ENCODE results near the gene FRMD4A.

The FRMD4A gene

GRCh38 chr10:14016931-14017333 is 313.8 kb downstream of the FRMD4A start:
- H3F3A ChIP-seq (ENCODE audit: control insufficient read depth, insufficient read depth), result no peaks in the 10 kb centered on the region; the same call in 1 of the 2 replicates
- H3K9me3 ChIP-seq (ENCODE audit: control insufficient read depth, insufficient read depth, low read length), result no peaks in the 10 kb centered on the region
- TF ChIP-seq EZH2phosphoT487 (IDR thresholded peaks at IDR 0.05; ENCODE audit: borderline replicate concordance, low read length) (no peak), CTCF (IDR thresholded peaks at IDR 0.05; ENCODE audit: low read depth, low read length, poor library complexity, severe bottlenecking) (no peak)
- peaks cover 28% of the 10 kb centered on the region for H3K4me1 ChIP-seq (ENCODE audit: control insufficient read depth, low read length)
- H3K4me2 ChIP-seq (ENCODE audit: low read length), result no peak overlapping the region
- H3K27ac ChIP-seq (ENCODE audit: low read depth, low read length), result no peak overlapping the region
- no peaks in the 10 kb centered on the region for H3K36me3 ChIP-seq (ENCODE audit: control insufficient read depth, low read length)
- H4K20me1 ChIP-seq (ENCODE audit: control insufficient read depth, insufficient read depth, low read depth, low read length), result no peaks in the 10 kb centered on the region
- no peak overlapping the region for H3K4me3 ChIP-seq (ENCODE audit: low read length)
- H3K27me3 ChIP-seq (ENCODE audit: control insufficient read depth, low read length), result peaks cover 32% of the 10 kb centered on the region
- no peaks in the 10 kb centered on the region for H3K9me2 ChIP-seq (replicated peaks; ENCODE audit: control insufficient read depth, low read length)
- H3K79me2 ChIP-seq (ENCODE audit: control insufficient read depth, low read length), result no peaks in the 10 kb centered on the region

DNA sequence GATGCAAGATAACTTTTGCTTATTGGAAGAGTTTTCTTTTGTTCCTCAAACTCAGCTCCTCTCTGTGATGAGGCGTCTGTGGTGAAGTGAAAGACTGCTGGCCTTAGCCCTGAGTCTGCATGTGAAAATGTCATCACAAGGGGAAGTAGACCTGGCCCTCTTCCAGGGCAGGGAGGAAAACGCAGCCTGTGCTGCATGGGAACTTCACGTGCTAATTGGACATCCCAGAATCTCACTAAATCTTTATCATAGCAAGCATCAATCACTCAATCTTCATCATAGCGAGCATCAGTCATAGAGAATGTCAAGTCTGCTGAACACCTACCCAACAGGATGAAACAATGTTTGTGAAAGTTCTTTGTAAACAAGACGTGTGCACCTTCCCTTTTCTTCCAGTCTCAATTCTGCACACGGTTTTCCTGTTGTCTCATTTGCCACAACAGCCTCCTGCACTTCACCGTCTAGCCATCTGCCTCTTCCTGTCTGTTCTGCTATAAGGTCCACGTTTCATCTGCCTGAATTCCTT is 314.6 kb downstream of the FRMD4A start:
- no peaks in the 10 kb centered on the region; the same call in 1 of the 2 replicates for H3F3A ChIP-seq (ENCODE audit: control insufficient read depth, insufficient read depth)
- no peaks in the 10 kb centered on the region for H4K20me1 ChIP-seq (ENCODE audit: control insufficient read depth, insufficient read depth, low read depth, low read length)
- H3K4me1 ChIP-seq (ENCODE audit: control insufficient read depth, low read length), result peaks cover 26% of the 10 kb centered on the region
- H3K36me3 ChIP-seq (ENCODE audit: control insufficient read depth, low read length), result no peaks in the 10 kb centered on the region
- H3K9me3 ChIP-seq (ENCODE audit: control insufficient read depth, insufficient read depth, low read length), result no peaks in the 10 kb centered on the region
- no peaks in the 10 kb centered on the region for H3K9me2 ChIP-seq (replicated peaks; ENCODE audit: control insufficient read depth, low read length)
- peaks cover 31% of the 10 kb centered on the region for H3K27me3 ChIP-seq (ENCODE audit: control insufficient read depth, low read length)
- peak overlapping the region; percentile 24 for H3K4me2 ChIP-seq (ENCODE audit: low read length)
- H3K4me3 ChIP-seq (ENCODE audit: low read length), result no peak overlapping the region
- no peak for TF ChIP-seq CTCF (IDR thresholded peaks at IDR 0.05; ENCODE audit: low read depth, low read length, poor library complexity, severe bottlenecking)
- no peak for TF ChIP-seq EZH2phosphoT487 (IDR thresholded peaks at IDR 0.05; ENCODE audit: borderline replicate concordance, low read length)
- no peak overlapping the region for H3K27ac ChIP-seq (ENCODE audit: low read depth, low read length)
- no peaks in the 10 kb centered on the region for H3K79me2 ChIP-seq (ENCODE audit: control insufficient read depth, low read length)

DNA sequence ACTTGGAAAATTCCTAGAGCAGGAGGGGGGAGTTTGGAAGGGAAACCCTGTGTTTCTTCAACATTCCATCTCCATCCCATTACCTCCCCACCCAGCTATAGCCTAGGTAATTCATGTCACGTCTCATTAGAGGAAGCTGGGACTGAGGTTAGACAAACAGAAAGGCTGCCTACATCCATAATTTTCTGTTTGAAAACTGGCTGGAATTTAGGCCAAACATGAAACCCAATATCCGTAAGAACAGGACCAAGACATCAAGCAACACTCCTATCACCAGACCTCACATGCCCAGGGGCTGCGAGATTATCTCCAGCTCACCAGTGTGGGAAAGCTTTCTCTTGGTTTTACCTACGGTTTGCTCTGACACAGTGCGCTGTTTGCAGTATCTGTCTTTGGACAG is 316.3 kb downstream of the FRMD4A start:
- Histone ChIP-seq H3K4me1 (ENCODE audit: control insufficient read depth, low read length) (peaks cover 27% of the 10 kb centered on the region), H3K27ac (ENCODE audit: low read depth, low read length) (no peak overlapping the region), H3K4me2 (ENCODE audit: low read length) (no peak overlapping the region), H3K27me3 (ENCODE audit: control insufficient read depth, low read length) (peaks cover 34% of the 10 kb centered on the region), H3K79me2 (ENCODE audit: control insufficient read depth, low read length) (no peaks in the 10 kb centered on the region), H3K9me2 (replicated peaks; ENCODE audit: control insufficient read depth, low read length) (no peaks in the 10 kb centered on the region), H4K20me1 (ENCODE audit: control insufficient read depth, insufficient read depth, low read depth, low read length) (no peaks in the 10 kb centered on the region), H3F3A (ENCODE audit: control insufficient read depth, insufficient read depth) (no peaks in the 10 kb centered on the region; the same call in 1 of the 2 replicates), H3K9me3 (ENCODE audit: control insufficient read depth, insufficient read depth, low read length) (no peaks in the 10 kb centered on the region), H3K36me3 (ENCODE audit: control insufficient read depth, low read length) (no peaks in the 10 kb centered on the region), H3K4me3 (ENCODE audit: low read length) (no peak overlapping the region)
- TF ChIP-seq CTCF (IDR thresholded peaks at IDR 0.05; ENCODE audit: low read depth, low read length, poor library complexity, severe bottlenecking) (no peak), EZH2phosphoT487 (IDR thresholded peaks at IDR 0.05; ENCODE audit: borderline replicate concordance, low read length) (no peak)
